NB4 (cell line): Measurements from ENCODE around the gene EDEM3.
"Not testable (repeated sequence)": the region's sequence is repeated elsewhere in the genome, so short reads cannot be mapped to it uniquely, and the experiment has no call there.

Source experiments
- CTCF ChIP-seq: IDR thresholded peaks from one replicate; pipeline ENCODE4 v1.5.1; 2012; ENCODE audit warnings: low read depth, low read length
- MAX ChIP-seq: IDR thresholded peaks from 2 replicates; pipeline ENCODE4 v1.6.1; 2011; ENCODE audit warnings: low read depth, low read length
- POLR2A ChIP-seq: IDR thresholded peaks from 2 replicates; pipeline ENCODE4 v1.6.1; 2011; ENCODE audit warnings: mild to moderate bottlenecking; ENCODE audit not compliant: insufficient read length; ENCODE audit errors: extremely low read depth

- TF ChIP-seq CTCF, POLR2A, MAX: not testable (repeated sequence)
Measured at GRCh38 chr1:184783723-184784122, 29.1 kb upstream of the EDEM3 start.
